ENCODE measurements around the gene LNX2.
A peak's percentile ranks its signal among the peaks of the same experiment; 100 is the strongest.

The LNX2 gene

GRCh38 chr13:27497563-27498230, 122.6 kb downstream of the LNX2 start:
- DNase-seq, result no peak

- no peak for DNase-seq
Observed at GRCh38 chr13:27496536-27497273, 123.6 kb downstream of the LNX2 start.

GRCh38 chr13:27496006-27496405, 124.3 kb downstream of the LNX2 start:
- peak; percentile 1 for DNase-seq

Data from midbrain (tissue), 1 donor.